ENCODE measurements around the gene ENTPD8.

The ENTPD8 gene

DNA sequence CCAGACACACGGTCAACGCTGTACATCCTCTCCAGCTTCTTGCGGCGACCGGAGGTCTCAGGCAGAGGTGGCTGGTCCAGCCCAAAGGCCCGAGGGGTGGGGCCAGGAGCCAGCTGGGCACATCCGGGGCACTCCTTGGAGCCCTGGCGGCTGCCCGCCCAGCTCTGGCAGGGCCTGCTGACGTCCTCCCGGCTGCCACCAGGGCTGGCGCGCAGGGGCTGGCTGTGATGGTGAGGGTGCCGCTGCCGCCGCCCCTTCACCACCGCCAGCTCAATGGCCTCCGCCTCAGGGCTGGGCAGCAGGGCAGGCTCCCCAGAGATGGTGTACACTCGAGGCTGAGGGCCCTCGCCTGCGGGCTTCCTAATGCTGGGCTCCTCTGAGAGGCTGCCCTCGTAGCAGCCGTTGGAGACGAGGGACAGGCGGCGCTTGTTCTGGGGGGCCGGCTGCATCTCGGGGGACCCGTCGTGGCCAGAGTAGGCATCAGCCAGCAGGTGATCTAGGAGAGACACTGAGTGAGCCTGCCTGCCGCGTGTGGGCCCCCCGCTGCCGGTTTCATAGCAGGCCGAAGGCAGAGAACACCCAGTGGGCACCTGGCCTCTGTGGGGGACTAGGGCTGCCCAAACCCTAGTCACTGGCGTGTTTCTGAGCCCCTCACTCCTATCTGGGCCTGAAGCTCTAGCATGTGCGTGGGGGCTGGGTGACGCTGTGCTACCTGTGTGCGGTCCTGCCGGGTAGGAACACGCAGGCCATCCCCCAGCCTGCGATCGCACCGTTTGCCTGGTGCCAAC is 16.4 kb upstream of the ENTPD8 start:
- TF ChIP-seq, protein P1, sequence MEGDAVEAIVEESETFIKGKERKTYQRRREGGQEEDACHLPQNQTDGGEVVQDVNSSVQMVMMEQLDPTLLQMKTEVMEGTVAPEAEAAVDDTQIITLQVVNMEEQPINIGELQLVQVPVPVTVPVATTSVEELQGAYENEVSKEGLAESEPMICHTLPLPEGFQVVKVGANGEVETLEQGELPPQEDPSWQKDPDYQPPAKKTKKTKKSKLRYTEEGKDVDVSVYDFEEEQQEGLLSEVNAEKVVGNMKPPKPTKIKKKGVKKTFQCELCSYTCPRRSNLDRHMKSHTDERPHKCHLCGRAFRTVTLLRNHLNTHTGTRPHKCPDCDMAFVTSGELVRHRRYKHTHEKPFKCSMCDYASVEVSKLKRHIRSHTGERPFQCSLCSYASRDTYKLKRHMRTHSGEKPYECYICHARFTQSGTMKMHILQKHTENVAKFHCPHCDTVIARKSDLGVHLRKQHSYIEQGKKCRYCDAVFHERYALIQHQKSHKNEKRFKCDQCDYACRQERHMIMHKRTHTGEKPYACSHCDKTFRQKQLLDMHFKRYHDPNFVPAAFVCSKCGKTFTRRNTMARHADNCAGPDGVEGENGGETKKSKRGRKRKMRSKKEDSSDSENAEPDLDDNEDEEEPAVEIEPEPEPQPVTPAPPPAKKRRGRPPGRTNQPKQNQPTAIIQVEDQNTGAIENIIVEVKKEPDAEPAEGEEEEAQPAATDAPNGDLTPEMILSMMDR (IDR thresholded peaks at IDR 0.05; ENCODE audit: low read depth, low read length, missing control alignments) = no peak
- peak overlapping the region; percentile 77 for H3K4me3 ChIP-seq (ENCODE audit: low read depth, low read length)
- no peak for DNase-seq (ENCODE audit: low read depth)

DNA sequence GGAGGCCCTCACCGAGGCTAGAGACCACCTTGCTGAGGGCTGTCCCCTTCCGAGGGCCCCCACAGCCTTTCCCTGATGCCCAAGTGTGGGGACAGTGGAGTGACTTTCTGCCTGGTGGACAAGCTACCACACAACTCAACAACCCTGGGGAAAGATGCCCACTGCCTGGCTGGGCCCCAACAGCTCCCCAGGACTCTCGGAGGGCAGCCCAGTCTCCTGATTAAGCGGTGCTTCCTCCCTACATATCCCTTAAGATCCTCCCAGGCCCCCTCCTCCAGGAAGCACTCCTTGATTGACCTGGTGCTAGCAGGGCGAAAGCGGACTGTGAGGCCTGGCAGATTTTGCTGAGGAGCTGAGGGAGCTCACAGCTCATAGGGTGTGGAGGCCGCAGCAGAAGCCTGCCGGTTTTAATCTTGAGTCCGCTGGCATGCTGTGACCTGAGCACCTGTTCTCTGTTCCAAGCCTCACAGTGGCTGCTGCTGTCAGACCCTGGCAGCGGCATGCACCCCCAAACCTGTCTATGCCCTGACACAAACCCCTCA is 15.8 kb upstream of the ENTPD8 start:
- no peak for DNase-seq (ENCODE audit: low read depth)
- TF ChIP-seq, protein P1 (IDR thresholded peaks at IDR 0.05; ENCODE audit: low read depth, low read length, missing control alignments) = no peak
- H3K4me3 ChIP-seq (ENCODE audit: low read depth, low read length) = no peak overlapping the region

DNA sequence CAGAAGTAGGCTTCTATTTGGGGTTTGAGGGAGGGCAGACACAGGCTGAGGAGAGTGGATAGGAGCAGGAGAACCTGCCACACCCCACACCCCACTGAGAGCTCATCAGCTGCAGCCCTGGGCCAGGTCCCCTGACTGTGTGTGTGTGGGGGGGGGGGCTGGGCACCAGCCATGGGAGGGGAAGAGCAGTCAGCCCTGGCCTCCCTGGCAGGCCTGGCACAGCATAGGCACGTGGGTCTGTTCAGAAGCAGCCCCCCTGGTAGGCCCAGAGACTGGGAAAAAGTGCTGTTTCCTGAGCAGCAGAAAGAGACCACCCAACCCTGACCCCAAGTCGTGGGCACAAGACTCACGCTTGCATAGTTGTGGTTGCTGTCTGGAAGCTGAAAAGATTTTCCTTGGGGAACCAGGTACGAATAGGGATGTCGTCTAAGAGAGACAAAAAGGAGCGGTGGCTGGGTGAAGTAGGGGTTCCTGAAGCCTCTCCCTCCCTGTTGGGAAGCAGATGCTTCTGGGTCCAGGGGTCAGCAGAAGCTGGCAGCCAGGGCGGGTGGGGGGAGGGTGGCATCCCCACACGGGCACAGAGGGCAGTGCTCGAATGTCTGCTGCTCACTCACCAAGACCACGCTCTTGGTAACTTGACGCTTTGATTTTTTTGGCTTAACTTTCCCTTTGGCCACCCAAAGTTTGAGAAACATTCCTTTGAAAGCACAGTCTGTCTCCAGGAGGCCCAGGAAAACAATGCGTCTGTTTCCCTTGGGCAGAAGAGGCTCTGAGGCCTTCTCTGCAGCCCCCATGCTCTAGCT is 15.1 kb upstream of the ENTPD8 start:
- no peak for DNase-seq (ENCODE audit: low read depth)
- TF ChIP-seq, protein P1 (IDR thresholded peaks at IDR 0.05; ENCODE audit: low read depth, low read length, missing control alignments) = no peak
- no peak overlapping the region for H3K4me3 ChIP-seq (ENCODE audit: low read depth, low read length)

DNA sequence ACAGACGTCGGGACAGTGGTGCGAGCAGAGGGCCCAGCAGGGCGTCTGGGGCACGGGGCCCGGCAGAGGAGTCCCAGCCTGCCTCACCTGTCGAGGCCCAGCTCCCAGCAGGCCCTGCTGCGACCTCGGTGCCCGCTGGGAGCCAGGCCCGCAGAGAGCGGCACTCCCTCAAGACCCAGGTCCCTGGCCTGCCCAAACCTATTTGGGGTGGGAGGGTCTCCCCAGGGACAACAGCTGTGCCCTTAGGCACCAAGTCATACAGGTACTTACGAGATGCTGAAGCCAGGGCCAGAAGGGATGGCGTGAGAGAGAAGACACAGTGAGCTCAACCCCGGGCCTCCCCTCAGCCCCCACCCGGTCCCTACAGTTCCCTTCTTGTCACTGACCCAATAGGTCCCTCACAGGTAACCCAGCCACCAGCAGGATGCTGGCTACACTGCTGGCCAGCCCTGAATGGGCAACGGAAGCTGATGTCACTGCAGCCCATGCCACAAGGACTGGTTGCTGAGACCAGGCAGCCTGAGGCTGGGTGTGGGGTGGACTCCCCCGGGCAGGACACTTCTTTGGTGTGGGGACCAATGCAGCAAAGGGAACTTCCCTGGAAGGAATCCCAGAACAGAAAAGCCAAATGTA is 14.3 kb upstream of the ENTPD8 start:
- no peak overlapping the region for H3K4me3 ChIP-seq (ENCODE audit: low read depth, low read length)
- TF ChIP-seq, protein P1 (IDR thresholded peaks at IDR 0.05; ENCODE audit: low read depth, low read length, missing control alignments) = no peak

DNA sequence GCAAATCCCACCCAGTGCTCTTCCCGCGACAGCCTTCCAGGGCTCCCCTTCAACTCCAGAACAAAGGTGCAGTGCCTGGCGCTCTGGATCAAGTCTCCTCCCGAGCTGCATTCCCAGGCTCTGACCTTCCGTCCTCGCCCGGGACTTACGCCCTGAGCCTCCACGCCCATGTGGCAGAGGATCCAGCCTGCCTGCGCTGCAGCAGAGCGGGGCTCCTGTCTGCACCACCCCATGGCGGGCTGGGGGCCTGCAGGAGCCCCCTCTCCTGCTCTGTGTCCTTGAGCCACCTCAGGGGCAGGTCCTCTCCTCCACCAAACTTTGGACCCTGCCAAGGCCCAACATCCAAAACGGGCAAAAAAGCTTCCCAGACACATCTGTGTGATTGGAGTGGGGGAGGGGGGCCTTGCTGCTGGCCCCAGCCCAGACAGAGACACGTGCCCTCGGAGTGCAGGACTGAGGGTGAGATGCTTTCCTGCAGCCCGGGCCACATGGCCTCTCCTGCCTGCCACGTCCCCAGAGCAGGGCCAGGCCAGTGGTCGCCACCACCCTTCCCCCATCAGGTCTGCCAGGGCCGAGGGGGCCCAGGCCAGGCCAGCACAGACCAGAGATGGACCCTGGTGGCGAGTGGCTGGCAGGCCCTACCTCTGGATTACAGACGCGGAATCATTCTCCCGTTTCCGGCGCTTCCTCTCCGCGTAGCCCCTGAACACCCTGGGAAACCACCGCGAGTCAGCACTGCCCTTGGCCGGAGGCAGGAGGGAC is 13.6 kb upstream of the ENTPD8 start:
- TF ChIP-seq, protein P1 (IDR thresholded peaks at IDR 0.05; ENCODE audit: low read depth, low read length, missing control alignments) = no peak
- DNase-seq (ENCODE audit: low read depth) = no peak
- H3K4me3 ChIP-seq (ENCODE audit: low read depth, low read length) = peak overlapping the region; percentile 65

More for the DNA sequence above, 14.3 kb upstream of the ENTPD8 start:
- DNase-seq (ENCODE audit: low read depth) = no peak

DNA sequence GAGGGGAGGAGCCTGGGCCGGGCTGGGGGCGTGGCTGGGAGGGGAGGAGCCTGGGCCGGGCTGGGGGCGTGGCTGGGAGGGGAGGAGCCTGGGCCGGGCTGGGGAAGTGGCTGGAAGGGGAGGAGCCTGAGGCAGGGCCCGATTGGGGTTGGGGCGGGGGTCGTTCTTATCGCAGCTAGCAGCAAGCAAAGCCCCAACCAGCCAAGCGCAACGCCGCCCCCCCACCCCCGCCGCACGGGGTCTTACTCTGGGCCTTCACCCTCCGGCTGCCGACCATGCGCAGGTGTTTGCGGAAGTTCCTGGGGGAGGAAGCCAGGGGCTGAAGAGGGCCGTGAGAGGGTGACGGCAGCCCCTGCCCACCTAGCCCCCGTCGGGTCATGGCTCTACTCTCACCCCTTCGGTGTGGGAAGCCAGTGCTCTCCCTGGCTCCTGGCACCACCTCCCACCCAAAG is 13.0 kb upstream of the ENTPD8 start:
- H3K4me3 ChIP-seq (ENCODE audit: low read depth, low read length) = peak overlapping the region; percentile 65

More for the DNA sequence above, 13.0 kb upstream of the ENTPD8 start:
- TF ChIP-seq, protein P1 (IDR thresholded peaks at IDR 0.05; ENCODE audit: low read depth, low read length, missing control alignments) = no peak
- DNase-seq (ENCODE audit: low read depth) = no peak

Measured in GM12864 (cell line).